ENCODE data around the gene PCK2. TPM values are rescaled to one million over a fixed set of nuclear protein-coding genes. Genes with fewer than 3 reads are reported as not detected.

The PCK2 gene
- total and polyA plus RNA-seq, 2 of the 13 experiments (the other 11 are each of a cell fraction or from before 2014, with no cell fraction given): 129 to 272 TPM

DNA sequence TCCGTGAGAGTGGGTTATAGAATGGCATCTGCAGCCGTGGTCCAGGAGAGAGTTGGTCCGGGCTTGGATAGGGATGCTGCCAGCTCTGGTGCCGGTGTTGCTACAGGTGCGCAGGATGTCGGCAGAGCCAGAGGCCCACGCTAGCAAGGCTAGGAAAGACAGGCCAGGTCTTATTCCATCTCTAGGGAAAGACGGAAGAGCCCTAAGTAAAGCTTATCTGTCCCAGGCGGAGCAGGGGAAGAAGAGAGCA is 41.4 kb downstream of the PCK2 start (continued):
- TF ChIP-seq NFAT5 (CRISPR knock-in tag; IDR thresholded peaks at IDR 0.05): peak; percentile 62; the same call in 1 of the 2 replicates
- no peak for TF ChIP-seq ZNF142 (CRISPR knock-in tag; IDR thresholded peaks at IDR 0.05)
- TF ChIP-seq ZNF644 (CRISPR knock-in tag; IDR thresholded peaks at IDR 0.05; ENCODE audit: low read depth): no peak; the same call in 1 of the 2 replicates
- no peak for TF ChIP-seq ZSCAN20 (CRISPR knock-in tag; IDR thresholded peaks at IDR 0.05; ENCODE audit: borderline replicate concordance)
- TF ChIP-seq ZNF256 (CRISPR knock-in tag; conservative IDR thresholded peaks at IDR 0.05): no peak
- TF ChIP-seq GPN1 (CRISPR knock-in tag; IDR thresholded peaks at IDR 0.05; ENCODE audit: borderline replicate concordance): no peak
- peak; percentile 11; the same call in 1 of the 2 replicates for TF ChIP-seq ZNF619 (CRISPR knock-in tag; IDR thresholded peaks at IDR 0.05)
- TF ChIP-seq SMARCE1 (IDR thresholded peaks at IDR 0.05; ENCODE audit: borderline replicate concordance): no peak
- TF ChIP-seq ZNF335 (CRISPR knock-in tag; IDR thresholded peaks at IDR 0.05): peak; percentile 76; the same call in 1 of the 2 replicates
- TF ChIP-seq HNF4A (CRISPR knock-in tag; IDR thresholded peaks at IDR 0.05): no peak
- TF ChIP-seq ZNF17 (CRISPR knock-in tag; IDR thresholded peaks at IDR 0.05): no peak
- TF ChIP-seq SIN3B (IDR thresholded peaks at IDR 0.05; ENCODE audit: low read length): no peak
- TF ChIP-seq MAZ (IDR thresholded peaks at IDR 0.05; ENCODE audit: borderline replicate concordance, low read depth, low read length): no peak
- no peak for TF ChIP-seq MAZ (CRISPR knock-in tag; IDR thresholded peaks at IDR 0.05; ENCODE audit: low read depth)
- peak; percentile 12 for TF ChIP-seq XRCC5 (optimal IDR thresholded peaks at IDR 0.05; ENCODE audit: low read length)
- no peak for TF ChIP-seq MYPOP (CRISPR knock-in tag; IDR thresholded peaks at IDR 0.05)
- no peak for TF ChIP-seq KDM6A (CRISPR knock-in tag; IDR thresholded peaks at IDR 0.05; ENCODE audit: low read depth)
- no peak; the same call in 1 of the 2 replicates for TF ChIP-seq ZNF292 (CRISPR knock-in tag; IDR thresholded peaks at IDR 0.05; ENCODE audit: borderline replicate concordance, low read depth)
- no peak for TF ChIP-seq TCF12 (IDR thresholded peaks at IDR 0.05)
- no peak; the same call in 1 of the 2 replicates for TF ChIP-seq TCF12 (CRISPR knock-in tag; IDR thresholded peaks at IDR 0.05)
- no peak for TF ChIP-seq HHEX (CRISPR knock-in tag; IDR thresholded peaks at IDR 0.05)
